Stimulated activated CD4-positive, alpha-beta T cell treated with anti-CD3 and anti-CD28 coated beads, TNF-alpha, amount 100 ng/mL, for 48 hours (primary cell): ENCODE measurements around the gene GNAQ.
A peak's percentile ranks its signal among the peaks of the same experiment; 100 is the strongest.

ENCODE experiments used
- DNase-seq, 3 donors: peaks; one replicate each; pipeline ENCODE4 v3.0.0-alpha.2; 2020; ENCODE audit warnings: low read depth in 3 of 3

The GNAQ gene

GRCh38 chr9:78003730-78004129 lies 27.9 kb downstream of the GNAQ start:
- no peak for DNase-seq

- DNase-seq = no peak
Observed at GRCh38 chr9:78001946-78002731, 29.5 kb downstream of the GNAQ start.

- no peak for DNase-seq
Observed at GRCh38 chr9:78000221-78000620, 31.4 kb downstream of the GNAQ start.

DNA sequence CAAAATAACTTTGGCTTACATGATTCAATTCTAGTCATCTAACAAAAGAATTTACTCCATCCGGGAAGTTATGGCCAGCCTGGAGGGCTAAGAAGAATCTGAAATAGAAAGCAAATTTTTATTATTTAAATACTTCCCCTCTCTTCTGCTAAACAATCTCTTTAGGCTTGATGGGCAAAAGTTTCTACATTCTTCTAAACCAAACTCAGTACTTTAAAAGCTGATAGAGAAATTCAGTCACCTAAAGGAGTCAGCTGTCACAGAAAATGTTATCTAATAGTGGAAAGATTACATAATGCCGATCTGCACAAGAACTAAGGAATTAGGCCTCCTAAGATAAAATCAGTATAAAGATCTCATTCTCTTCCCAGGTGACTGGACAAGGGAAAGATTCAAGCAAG lies 32.4 kb downstream of the GNAQ start:
- DNase-seq = no peak

DNA sequence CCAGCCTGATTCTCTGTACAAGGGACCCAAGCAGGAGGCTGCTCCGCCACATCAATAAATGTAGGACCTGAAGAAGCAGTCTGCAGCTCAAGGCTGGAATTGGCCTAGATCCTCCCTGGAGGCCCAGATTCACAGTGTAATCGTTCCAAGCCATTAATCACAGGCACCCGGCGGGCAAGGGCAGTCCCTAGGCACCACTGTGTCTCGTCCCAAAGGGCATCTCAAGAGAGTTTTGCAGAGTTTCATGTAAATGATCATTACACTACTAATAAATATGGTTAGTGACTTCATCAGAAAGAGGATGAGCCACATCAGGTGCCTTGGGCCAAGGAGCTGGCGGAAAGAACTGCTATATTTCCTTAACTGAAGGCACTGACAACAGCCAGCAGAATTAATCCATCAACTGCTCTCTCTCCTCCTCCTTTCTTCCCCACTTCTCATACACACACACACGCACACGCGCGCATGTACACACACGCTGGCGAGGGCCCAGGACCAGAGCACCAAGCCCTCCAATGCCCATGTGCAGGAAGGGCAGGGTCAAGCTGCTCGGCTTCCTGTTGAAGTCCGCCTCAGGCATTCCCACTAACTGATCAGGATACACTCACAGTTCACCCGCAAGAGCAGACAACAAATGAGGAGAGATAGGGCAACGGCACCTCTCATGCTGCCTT lies 33.9 kb downstream of the GNAQ start:
- no peak for DNase-seq

DNA sequence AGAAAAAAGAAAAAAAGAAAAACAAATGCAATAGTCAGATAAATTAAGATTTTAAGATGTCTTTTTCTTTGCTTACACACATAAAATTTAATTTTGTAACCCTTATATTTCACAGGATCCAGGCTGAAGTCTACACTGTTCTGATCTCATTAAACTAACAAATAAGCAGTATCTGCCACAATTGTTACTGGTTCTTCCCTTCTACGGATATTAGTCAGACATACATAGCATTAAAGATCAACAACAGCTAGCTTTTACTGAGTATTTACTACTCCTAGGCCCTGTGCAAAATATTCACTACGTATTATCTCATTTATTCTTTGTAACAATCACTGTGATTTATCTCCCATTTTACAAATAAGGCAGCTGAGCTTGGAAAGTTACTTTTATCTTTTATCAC lies 34.9 kb downstream of the GNAQ start:
- DNase-seq = no peak

DNA sequence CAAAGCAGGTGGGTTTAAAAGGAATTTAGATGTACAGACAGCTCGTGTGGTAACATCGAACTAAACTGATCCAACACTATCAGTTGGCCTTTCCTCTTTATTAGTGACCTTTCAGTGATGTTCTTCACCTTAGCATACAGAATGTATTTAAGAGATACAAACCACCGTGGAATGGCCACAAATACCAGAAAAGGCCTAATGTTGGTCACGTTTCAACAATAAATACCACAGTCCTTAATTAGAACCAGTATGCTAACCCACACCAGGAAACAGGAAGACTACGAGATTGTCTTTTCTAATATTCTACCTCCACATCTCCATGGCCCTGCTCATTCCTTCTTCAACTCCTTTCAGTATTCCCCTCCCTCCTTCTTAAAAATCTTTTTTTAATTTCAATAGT lies 40.4 kb downstream of the GNAQ start:
- DNase-seq = no peak

DNA sequence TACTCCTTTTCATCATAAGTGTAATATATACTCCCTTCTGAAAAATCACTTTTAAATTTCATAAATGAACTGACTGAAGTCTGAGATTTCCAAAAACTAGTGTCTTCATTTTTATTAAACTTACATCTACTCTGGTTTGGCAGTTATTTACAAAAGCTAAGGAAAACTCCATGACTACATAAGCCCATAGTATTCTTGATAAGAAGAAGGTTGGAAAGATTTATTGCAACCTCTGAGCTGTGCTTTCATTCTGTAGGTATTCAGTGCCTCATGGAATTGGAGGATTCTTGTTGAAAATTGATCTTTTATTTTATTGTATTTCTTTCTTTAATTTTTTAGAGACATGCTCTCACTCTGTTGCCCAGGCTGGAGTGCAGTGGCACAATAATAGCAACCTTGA lies 41.7 kb downstream of the GNAQ start:
- no peak for DNase-seq

- DNase-seq = no peak
Observed at GRCh38 chr9:77989458-77989857, 42.2 kb downstream of the GNAQ start.

DNA sequence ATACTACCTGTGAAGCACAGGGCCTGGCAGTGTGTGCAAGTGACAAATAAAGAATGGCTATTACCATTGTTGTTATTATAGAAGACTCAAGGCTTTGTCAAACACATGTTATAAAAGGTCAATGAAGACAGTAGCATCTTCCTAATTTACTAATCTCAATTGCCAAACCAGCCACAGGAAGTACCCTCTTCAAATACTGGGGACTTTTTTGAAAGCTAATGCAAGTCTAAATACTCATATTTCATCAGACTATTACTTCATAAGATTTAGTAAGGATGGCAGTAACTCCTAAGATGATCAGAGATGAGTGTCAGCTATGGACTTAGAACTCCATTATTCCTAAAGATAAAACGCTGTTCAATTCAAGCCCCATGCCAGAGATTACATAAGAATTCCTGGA lies 43.0 kb downstream of the GNAQ start:
- DNase-seq = no peak

GRCh38 chr9:77987880-77988525 lies 43.6 kb downstream of the GNAQ start:
- no peak for DNase-seq

- no peak for DNase-seq
Observed at GRCh38 chr9:77987081-77987656, 44.4 kb downstream of the GNAQ start.

GRCh38 chr9:77985996-77986395 lies 45.6 kb downstream of the GNAQ start:
- DNase-seq = no peak

- DNase-seq = no peak
Observed at GRCh38 chr9:77983320-77983662, 48.3 kb downstream of the GNAQ start.

- no peak for DNase-seq
Observed at GRCh38 chr9:77982581-77983319, 48.9 kb downstream of the GNAQ start.

GRCh38 chr9:77981907-77982306 lies 49.7 kb downstream of the GNAQ start:
- no peak for DNase-seq

DNA sequence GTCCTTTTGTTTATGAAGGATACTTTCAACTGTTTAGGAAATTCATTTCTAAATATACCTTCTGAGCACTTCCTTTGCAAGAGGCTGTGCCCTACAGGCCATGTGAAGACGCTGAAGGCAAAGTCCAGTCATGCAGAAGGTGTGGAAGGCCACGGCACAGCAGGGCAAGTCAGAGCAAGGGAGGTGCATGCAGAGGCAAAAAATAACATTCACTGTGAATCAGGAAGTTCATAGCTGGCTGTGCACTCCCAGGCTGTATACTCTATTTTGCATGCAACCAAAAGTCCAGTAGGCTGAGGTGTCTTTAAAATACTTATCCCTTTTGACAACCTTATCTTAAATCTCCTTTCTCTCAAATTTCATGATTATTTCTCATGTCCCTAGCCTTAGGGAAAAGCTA lies 50.3 kb downstream of the GNAQ start:
- no peak for DNase-seq

- no peak for DNase-seq
Observed at GRCh38 chr9:77980622-77981021, 51.0 kb downstream of the GNAQ start.

- no peak for DNase-seq
Observed at GRCh38 chr9:77978086-77978781, 53.4 kb downstream of the GNAQ start.

GRCh38 chr9:77977210-77977611 lies 54.4 kb downstream of the GNAQ start:
- peak in 2 of 3 donors; percentile 18 to 19 for DNase-seq

- DNase-seq = no peak
Observed at GRCh38 chr9:77975806-77976205, 55.8 kb downstream of the GNAQ start.
